Activated CD4-positive, CD25-positive, alpha-beta regulatory T cell treated with anti-CD3 and anti-CD28 coated beads, Interleukin-2, amount 50 U/mL, for 72 hours (primary cell): ENCODE results near the gene COL2A1.

Experiments used
- DNase-seq: peaks from one replicate; pipeline ENCODE4 v3.0.0; 2021

Gene COL2A1

DNA sequence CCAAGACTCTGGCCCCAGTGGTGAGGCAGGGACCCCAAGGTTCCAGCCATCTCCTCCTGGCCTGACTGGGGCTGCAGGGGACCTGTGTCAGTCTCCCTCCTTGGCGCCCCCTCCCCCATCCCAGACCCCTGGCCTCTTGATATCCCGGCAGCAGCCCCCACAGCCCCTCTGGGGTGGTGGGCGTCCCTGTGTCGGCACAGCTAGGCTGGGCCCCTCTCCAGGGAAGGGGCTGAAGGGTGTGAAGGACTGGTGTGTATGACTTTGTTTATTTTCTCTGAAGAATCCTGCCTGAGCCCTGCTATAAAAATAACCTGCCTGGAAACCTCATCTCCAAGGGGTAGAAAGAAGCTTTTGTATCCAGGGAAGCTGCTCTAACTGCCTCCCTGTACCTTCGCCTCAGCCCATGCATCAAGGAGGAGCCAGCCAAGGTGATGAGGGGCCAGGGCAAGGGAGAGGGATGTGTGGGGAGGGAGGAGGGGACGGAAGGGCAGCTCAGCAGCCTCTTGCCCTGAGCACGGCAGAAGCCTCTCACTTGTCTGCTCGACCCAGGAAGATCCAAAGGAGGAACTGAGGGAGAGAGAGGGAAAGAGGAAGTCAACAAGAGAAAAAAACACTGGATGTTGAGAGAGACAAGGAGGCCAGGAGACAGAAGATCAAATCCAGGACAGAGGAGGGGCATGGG, 25.4 kb upstream of the COL2A1 start:
- DNase-seq: no peak

DNA sequence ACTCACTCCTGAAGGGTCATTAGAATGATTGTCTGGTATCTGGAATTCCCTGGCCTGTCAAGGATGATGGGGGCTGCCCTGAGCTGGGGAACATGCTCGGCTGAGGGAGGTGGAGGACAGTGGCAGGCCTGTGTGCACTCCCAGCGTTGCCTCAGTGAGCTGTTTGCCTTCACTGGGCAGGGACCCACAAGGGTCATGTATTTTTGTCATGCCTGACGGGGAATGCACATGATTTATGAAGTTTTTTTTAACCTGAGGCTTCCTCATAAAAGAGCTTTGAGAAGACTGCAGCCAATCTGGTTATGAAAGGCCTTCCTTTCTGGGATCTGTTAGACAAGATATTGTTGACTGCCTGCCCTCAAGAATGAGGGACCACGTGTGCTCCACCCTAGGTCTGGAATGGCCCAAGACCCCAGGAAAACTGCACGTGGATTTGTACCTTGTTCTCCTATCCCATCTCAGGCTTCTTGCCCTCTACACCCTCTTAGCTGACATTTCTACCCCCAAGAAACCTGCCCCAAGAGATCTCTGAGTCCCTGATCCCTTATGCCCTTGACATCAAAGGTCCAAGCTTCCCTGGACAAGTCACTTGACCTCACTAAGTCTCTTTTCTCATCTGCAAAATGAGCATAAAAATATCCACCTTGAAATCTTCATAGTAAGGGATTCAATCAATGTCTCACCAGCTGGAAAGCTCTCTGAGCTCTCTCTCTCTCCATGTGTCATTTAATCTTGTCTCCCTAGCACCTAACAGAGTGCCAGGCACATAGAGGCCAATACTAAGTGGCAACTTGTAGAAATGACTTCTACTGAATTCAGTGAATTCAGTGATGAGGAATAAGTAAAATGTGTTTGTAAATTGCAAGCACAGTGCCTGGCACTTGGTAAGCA, 24.5 kb upstream of the COL2A1 start:
- DNase-seq: no peak

DNA sequence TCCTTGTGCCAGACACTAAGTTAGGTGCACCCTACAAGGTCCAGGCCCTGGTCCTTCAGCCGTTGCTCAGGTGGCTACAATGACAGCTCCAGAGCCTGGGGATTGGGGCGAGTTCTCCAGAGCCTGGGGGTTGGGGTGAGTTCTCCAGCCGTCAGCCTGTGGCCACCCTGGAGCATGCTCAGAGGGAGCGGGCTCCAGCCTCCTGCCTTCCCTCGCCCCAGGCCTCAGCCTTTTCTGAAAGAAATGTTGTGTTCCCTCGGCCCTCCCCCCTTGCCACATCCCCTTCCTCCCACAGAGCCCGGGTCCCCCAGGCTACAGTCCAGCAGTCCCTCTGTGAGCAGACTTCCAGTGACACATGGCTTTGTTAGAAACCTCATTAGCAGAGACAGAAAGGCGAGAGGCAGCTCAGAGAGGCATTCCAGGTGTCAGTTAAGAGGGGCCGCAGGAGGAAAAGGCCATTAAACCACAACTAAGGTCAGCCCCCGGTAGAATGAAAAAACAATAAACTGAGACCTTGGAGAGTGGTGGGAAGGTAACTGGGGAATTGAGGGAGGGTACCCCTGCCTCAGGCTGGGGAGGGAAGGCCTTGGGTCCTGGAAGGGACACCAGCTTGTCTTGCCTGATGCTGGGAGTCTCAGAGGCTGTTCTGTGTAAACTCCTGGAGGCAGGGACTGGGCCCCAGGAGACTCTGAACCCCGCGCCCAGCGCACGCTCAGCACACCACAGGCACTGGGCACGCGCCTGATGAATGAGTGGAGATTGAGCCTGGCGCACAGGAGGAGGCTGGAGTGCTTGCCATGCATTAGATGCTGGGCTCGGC, 23.1 kb upstream of the COL2A1 start:
- no peak for DNase-seq

DNA sequence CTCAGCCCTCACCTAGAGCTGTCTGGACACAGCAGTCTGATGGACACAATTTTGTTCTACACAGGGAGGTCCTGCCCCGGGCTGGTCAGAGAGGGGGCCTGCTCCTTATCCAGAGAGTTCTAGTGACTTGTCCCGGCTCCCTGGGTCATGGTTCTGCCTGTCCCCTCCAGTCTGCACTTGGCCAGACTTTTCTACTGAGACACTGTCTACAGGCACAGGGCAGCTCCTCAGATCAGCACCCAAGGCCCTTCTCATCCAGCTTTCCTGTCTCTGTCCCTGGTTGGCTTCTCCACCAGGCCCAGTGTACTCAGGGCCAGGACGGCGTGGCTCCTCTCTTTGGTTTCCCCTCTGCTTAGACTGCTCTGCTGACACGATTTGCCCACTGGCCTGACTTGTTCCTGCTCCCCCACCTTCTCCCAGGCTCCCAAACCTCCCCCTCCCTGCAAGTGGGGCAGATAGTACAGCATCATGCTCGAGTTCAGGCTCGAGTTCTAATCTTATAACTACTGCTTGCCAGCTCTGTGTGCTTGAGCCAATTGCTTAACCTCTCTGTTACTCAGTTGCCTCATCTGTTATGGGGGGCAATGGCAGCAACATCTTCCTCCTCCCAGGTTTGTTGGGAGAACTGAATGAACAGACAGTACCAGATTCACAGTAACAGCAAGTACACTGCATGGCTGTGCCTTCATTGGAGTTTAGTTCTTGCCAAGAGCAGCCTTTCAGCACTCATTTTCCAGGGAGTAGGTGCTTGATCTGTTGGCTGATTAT, 22.0 kb upstream of the COL2A1 start:
- no peak for DNase-seq

DNA sequence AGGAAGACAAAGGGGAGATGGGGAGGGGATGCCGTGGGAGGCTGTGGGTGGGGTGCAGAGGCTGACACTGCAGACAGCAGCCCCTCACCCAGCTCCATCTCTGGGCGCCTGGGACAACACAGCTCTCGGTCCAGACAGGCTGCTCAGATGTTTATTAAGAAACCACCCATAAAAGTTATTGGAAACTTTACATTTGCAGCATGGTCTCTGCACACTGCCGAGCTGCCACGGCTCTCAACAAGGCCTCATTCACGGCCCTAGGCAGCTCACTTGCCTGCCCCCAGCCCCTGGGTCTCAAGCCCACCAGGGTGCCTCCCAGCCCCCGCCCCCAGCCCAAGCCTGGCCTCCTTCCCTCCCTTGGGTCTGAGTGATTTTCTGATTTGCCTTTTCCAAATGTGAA, 21.0 kb upstream of the COL2A1 start:
- DNase-seq: no peak

DNA sequence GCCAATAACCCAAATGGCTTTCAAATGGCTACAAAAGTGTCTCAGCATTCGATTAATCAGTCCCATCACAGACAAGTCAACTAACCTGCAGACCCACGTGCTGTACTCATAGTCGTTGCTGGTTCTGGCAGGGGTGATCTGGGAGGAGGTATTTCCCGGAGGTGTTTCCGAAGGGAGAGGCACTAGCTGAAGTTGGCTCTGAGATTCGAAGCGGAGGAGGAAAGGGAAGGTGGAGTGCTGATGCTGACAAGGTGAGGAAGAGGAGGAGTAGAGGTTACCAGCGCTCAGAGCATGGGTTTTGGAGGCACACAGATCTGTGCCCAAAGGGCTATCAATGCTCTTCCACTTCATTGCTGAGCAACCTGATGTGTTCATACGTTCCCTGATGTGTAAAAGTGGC, 20.5 kb upstream of the COL2A1 start:
- no peak for DNase-seq

DNA sequence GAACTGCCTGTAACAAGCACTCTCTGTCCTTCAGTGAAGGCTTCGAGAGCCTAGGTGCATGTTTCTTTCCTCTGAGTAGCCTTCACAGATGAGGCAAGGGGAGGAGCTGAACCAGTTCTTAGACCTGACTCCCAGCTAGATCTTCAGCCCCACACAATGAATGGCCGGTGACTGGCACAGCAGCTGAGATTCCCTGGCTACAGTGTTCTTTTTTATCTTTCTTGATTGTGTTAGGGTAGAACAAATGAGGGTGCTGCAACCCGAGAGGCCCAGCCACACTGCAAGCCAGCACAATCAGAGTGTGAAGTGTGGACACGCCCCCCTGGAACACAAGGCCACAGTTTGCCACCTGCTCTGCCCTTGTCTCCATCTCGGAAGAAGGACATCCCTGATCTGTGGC, 19.1 kb upstream of the COL2A1 start:
- no peak for DNase-seq

DNA sequence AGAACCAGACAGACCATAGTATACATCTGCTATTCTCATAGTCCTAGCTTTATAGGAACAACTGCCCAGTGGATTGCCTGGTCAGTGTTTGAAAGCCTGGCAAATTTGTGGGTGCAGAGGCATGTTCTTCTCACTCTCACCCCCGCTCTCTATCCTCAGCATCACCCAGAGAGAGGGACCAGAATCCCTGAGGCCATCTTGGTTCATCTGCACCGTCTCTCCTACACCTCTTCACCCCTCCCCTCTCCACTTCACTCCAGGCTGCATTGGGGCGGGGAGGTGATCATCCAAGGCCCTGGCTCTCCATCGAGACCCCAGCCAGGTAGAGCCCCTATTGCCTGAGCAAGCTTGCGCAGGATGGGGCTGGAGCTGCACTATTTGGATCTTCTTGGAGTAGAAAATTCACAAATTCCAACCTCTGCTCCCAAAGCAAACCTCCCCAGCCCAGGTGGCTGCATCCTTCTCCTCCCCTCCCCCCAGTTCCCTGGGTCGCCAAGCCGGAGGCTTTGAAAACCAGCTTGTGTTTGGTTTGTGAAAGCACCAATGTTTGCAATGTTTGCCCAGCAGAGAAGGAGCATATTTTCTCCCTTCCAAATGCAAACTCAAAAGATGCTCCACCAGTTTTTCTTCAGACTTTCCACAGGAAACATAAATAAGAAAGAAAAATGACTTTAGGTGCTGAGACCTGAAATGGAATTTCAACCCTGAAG, 18.6 kb upstream of the COL2A1 start:
- no peak for DNase-seq

DNA sequence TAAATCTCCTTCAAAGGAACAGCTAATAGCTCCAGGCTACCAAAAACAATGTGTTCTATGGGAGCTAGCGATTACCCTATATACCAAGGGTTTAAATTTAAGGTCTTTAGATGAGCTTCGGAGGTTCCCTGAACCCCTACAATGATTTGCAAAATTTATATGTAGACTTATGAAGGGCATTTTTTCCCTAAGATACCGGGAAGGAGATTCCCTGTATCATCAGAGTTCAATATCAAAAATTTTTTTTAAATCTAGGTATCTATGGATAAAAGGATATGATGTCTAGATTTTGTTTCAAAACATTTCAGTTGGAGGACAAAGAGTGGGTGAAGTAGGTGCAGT, 17.9 kb upstream of the COL2A1 start:
- no peak for DNase-seq

DNA sequence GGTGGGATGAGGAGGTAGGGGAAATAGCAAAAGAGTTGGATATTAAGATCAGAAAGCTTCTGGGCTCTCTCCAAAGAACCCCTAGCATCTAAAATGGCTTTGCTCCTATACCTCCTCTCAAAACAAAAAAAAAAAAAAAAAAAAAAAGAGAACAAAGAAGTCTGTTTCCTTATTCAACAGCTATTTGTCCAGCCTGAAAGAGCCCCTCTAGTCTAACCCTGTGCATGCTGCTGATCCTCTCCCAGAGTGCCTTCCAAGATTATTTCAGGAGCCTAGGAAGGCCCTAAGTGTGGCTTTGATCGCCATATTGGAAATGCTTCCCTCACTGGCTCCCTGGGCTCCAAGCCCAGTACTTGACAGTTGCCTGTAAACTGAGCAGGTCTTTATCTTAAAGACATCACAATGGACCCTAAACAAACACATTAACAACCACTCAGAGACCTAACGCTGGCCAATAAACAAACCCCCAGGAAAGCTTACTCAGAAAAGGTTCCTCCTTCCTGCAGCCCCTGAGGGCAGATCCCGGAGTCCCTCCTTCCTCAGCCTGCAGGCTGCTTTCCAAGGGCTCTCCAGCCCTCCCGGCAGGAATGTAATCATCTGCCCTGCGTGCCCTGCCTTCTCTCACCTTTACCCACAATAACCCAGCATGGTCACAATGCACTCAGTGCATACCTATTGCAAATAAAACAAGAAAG, 17.4 kb upstream of the COL2A1 start:
- DNase-seq: no peak

DNA sequence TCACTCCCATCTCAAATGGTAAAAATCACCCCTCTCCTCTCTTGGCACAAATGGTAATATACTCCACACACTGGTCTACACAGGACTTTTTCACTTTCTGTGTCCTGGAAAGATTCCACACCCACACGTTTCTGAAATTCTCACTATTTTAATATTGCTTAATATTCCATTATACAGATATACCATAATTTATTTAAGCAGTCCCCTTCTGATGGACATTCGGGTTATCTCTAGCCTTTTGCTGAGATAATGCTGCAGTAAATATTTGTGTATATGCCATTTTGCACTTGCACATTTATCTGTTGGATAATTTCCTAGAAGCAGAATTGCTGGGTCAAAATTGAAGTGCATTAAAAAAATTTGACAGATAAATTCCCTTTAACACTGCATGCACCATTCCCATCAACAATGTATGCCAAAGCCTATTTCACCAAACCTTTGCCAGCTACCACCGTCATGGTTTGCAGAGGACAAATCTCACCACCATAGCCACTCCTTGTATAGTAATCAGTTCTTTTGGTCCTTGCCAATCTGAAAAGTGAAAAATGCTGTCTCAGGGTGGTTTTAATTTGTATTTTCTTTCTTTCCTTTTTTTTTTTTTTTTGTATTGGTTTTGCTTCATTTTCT, 15.5 kb upstream of the COL2A1 start:
- DNase-seq: no peak

DNA sequence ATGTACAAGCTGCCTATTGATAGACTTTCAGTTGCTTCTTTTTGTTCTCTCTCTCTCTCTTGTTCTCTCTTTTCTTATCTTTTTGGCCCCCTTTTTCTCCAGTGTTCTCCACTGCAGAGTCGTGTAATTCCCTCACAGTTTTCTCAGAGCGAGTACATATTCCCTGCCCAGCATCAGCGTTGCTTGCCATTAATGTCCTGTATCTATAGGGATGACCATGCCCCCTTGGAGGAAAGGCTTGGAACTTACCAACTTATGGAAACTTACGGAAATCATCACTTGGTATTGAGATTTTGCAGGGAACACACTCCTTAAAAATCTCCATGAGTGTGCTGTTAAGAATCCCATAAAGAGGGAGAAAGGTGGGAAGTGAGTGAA, 14.3 kb upstream of the COL2A1 start:
- DNase-seq: no peak

DNA sequence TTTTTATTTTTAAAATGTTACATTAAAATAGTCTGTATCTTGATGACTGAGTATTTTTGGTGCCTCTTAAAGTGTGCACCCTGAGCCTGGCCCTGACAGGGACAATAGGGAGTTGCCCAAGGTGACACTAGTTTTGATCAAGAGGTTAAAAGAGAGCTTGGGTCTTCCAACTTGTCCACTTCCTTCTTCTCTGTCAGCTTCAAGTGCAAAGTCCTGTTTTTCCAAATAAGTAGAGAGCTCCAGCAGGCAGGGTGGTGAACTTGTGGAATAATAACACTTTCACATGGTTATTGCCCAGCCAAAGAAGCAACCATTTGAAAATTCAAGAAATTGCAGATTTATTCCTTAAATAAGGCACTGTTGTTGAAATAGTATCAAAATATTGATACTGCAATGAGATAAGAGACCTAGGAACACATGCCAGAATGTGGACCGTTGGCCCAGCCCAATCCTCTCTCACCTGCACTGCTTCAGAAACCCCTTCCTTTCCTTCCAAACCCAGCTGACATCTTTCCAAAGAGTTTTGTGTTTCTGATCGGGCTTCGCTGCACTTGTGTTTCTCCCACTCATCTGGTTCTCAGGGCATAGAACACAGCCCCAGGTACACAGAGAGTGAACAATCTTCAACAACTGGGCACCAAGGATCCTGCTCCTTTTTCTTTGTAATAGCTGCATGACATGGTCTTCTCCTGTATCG, 13.8 kb upstream of the COL2A1 start:
- no peak for DNase-seq

DNA sequence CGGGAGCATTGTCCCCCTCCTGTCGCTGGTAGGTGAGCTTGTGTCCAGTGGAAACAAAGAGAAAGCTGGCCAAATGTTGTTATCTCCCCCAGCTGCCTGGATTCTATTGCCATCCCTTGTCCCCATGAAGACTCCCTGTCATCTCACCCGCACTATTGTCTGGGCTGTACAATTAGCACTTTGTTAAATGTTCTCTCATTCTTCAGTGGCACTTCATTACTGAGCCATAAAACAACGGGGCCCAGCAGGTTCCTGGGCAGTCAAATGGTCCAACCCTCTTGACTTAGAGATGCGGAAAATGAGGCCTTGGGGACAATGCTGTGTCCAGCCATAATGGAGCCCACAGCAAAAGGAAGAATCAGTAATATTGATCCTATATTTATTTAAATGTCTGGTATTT, 13.2 kb upstream of the COL2A1 start:
- no peak for DNase-seq

DNA sequence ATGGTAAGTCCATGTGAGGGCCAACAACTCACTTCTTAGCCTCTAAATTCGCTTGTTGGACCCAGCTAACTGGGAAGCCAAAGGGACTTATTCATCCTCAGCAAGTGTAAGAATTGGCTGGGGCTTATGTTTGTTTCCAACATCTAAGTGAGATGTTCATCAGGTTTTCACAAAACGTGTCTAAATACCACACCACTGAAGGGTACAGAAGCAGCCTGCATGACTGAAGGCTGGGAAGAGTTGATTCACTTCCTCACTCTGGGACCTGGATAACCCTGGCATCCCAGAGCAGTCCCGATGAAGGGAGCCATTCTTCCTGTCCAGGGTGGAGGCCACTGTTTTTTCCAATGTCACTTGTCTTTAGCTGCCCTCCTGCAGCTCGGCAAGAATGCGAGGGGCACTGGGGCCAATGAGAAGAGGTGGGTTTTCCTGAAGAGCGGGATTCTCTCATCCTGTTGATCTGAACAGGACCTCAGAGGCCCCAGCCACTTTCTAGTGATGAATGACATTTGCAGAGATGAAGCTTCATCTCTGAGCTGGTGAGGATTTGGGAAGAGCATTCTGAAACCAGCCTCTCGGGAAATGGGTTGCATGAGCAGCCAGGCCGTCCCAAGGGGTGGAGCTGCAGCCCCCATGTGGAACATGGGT, 12.2 kb upstream of the COL2A1 start:
- no peak for DNase-seq

DNA sequence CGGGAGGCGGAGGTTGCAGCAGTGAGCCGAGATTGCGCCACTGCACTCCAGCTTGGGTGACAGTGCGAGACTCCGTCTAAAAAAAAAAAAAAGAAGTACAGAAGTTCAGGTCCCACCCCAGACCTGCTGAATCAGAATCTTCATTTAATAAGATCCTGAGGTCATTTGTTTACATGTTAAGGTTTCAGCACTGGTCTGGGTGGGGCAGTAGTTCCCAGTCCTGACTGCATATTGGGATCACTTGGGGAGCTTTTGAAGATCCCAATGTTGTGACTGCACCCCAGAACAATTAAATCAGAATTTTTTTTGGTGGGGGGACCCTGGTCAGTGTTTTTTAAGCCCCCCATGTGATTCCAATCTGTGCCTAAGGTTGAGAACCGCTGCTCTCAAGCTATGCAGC, 11.7 kb upstream of the COL2A1 start:
- no peak for DNase-seq

DNA sequence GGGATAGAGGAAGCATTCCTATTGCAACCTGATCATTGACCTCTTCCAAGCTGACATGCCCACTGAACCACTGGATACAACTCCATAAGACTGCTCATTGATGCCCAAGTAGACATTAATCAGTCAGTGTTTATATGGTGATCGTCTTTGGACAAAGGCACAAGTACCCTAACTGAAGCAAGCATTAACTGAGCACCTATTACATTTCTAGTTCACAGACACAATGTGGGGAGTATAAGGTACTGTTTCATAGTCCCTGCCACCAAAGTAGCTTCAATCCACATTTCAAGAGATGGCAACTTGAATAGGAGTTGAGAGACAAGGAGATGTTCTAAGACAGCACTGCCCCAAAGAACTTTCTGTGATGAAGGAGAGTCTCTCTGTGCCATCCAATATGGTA, 10.9 kb upstream of the COL2A1 start:
- no peak for DNase-seq

DNA sequence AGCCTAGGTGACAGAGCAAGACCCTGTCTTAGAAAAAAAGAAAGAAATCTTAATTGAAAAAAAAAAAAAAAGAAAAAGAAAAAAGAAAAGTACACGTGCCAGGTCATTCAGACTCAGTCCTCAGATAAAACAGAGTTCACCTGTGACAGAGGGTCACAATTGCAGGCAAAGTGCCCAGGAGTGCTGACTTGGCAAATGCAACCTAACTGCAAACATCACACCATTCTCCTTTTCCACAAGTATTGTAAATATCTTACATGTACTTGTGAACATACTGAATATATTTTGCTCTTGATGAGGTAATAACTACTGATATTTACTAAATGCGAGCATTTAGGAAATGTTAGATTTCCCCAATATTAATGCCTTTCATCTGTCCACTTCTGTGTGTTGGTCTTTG, 9.0 kb upstream of the COL2A1 start:
- no peak for DNase-seq

DNA sequence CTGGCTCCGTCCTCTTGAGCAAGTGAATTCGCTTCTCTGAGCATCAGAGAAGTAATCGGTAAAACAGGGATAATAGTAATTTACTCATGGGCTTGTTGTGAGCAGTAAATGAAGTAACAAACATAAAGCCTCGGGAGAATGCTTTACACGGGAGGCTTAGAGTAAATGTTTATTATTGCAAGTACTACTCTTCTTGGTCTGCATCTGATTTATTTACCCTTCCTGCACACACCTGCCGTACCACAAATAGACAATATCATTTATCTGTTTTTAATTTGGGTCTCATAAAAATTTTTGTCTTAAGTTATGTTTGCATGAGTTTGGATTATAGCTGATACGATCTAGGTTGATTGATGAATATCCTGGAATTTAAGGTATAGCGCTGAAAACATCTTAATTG, 7.8 kb upstream of the COL2A1 start:
- DNase-seq: no peak

DNA sequence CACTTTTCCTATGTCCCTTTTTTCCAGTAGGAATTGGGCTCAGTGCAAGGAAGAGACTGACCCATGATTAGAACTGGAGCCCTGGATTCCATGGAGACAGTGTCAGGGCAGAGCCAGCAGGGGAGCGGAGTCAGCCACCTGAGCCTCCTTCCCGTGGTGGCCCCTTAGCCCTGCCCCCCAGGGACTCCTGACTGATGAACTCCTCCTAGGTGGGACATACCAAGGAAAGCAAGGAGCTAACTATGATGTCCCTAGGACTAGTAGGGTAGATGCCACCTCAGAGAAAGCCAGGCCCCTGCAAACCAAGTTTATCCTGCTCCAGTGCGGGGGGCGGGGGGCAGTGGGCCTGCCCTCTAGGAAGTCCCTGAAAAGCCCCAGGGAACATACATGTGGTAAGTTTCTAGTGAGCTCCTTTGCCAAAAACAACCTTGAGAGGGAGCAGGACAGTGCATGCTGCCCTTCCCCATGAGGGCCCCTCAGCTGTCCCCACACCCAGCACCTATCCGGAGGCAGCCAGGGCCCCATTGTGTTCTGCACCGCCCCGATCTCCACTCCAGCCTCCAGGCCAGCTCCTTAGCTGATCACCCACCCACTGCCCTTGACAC, 6.2 kb upstream of the COL2A1 start:
- peak; percentile 16 for DNase-seq
